Activated T-helper 17 cell treated with anti-CD3 and anti-CD28 coated beads, Interleukin-2, amount 50 U/mL, for 72 hours (primary cell): ENCODE measurements around the gene SNAP29. TPM values are rescaled to one million over a fixed set of nuclear protein-coding genes. Genes with fewer than 3 reads are reported as not detected.
A peak's percentile ranks its signal among the peaks of the same experiment; 100 is the strongest.
"Not testable (repeated sequence)": the region's sequence is repeated elsewhere in the genome, so short reads cannot be mapped to it uniquely, and the experiment has no call there.

Experiments
- ATAC-seq: fragments of 150-1000 bp; cut with Tn5 transposase; replicated peaks from 2 replicates; pipeline ENCODE4 v1.10.0; 2021; ENCODE audit warnings: mild to moderate bottlenecking, moderate library complexity
- H3K27ac Mint-ChIP-seq: one replicate; pipeline ENCODE4 v1.8.0; 2022; ENCODE audit warnings: mixed read lengths
- H3K27me3 Mint-ChIP-seq: one replicate; pipeline ENCODE4 v1.8.0; 2022; ENCODE audit warnings: mixed read lengths
- H3K36me3 Mint-ChIP-seq: one replicate; pipeline ENCODE4 v1.8.0; 2022; ENCODE audit warnings: low read depth, mild to moderate bottlenecking, mixed read lengths
- H3K4me1 Mint-ChIP-seq: one replicate; pipeline ENCODE4 v1.8.0; 2022; ENCODE audit warnings: mixed read lengths
- H3K4me3 Mint-ChIP-seq: one replicate; pipeline ENCODE4 v1.8.0; 2022; ENCODE audit warnings: mild to moderate bottlenecking, mixed read lengths
- H3K9me3 Mint-ChIP-seq: one replicate; pipeline ENCODE4 v1.8.0; 2022; ENCODE audit warnings: mixed read lengths
- total RNA-seq, 2 donors: library from RNA; stranded (reverse); gene quantifications; one replicate each; pipeline ENCODE4 v1.2.3, GENCODE V29; 2022

SNAP29 gene
- total RNA-seq, 2 donors from 2014 or later, result 22.4 to 29.5 TPM

DNA sequence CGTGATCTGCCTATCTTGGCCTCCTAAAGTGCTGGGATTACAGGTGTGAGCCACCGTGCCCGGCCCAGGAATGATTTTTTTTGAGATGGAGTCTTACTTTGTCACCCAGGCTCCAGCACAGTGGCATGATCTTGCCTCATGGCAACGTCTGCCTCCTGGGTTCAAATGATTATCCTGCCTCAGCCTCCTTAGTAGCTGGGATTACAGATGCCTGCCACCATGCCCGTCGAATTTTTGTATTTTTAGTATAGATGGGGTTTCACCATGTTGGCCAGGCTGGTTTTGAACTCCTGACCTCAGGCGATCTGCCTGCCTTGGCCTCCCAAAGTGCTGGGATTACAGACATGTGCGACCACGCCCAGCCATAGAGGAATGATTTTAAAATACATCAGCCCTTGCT, 76.2 kb downstream of the SNAP29 start:
- not testable (repeated sequence) for ATAC-seq, H3K27me3 Mint-ChIP-seq, H3K4me3 Mint-ChIP-seq, H3K9me3 Mint-ChIP-seq, H3K27ac Mint-ChIP-seq
- peaks cover 90% of the 10 kb centered on the region for H3K36me3 Mint-ChIP-seq
- peaks cover 43% of the 10 kb centered on the region for H3K4me1 Mint-ChIP-seq

DNA sequence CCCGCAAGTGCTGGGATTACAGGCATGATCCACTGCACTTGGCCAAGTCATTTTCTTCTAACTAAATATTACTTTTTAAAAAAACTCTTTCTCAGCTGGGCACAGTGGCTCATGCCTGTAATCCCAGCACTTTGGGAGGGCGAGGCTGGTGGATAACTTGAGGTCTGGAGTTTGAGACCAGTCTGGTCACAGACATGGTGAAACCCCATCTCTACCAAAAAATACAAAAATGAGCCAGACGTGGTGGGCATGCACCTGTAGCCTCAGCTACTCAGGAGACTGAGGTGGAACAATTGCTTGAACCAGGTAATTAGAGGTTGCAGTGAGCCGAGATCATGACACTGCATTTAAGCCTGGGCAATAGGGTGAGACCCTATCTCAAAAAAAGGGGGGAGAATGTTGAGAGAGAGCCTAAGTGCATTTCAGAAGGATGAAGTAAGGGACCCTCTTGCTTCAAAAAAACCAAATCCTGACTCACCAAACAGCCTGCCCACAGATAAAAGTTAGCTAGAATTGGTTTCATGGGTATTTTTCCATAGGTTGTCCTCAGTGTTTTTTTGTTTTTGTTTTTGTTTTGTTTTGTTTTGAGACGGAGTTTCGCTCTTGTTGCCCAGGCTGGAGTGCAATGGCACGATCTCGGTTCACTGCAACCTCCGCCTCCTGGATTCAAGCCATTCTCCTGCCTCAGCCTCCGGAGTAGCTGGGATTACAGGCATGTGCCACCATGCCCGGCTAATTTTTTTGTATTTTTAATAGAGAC, 77.2 kb downstream of the SNAP29 start:
- Mint-ChIP-seq H3K4me3 (peak overlapping the region; percentile 70), H3K36me3 (peaks cover 90% of the 10 kb centered on the region), H3K4me1 (peaks cover 51% of the 10 kb centered on the region)
- not testable (repeated sequence) for ATAC-seq, H3K27ac Mint-ChIP-seq, H3K27me3 Mint-ChIP-seq, H3K9me3 Mint-ChIP-seq

DNA sequence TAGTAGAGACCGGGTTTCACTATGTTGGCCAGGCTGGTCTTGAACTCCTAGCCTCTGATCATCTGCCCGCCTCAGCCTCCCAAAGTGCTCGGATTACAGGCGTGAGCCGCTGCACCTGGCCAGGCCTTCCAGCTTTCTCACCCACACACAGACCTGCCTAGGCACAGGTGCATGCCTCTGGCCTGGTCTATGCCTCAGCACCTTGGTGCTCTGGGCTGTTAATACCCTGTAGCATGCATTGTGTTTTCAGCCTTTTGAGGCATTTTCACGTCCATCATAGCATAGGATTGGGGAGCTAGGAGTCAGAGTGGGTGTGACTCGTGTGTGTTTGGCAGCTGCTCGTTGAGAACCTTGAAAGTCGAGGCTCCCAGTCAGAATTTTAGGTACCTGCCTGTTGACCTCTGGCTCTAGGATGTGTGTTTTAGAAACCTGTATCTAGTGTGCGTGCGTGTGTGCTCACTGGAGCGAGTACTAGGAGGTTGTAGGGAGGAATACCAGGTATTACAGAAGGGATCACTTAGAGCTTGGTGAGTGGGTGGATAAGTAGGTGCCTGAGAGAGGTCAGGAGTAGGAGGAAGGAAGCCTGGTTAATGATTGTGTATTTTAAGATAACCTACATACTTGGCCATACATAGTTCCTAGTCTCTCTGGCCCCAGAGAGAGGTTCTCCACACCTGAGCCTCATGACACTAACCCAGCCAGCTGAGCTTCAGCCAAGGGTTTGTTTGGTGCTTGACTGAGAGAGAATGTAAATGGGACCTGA, 78.4 kb downstream of the SNAP29 start:
- Mint-ChIP-seq H3K36me3 (peaks cover 96% of the 10 kb centered on the region), H3K27me3 (no peaks in the 10 kb centered on the region), H3K4me1 (peaks cover 57% of the 10 kb centered on the region), H3K27ac (peak overlapping the region; percentile 65), H3K9me3 (no peaks in the 10 kb centered on the region), H3K4me3 (peak overlapping the region; percentile 70)
- peak; percentile 19 for ATAC-seq

DNA sequence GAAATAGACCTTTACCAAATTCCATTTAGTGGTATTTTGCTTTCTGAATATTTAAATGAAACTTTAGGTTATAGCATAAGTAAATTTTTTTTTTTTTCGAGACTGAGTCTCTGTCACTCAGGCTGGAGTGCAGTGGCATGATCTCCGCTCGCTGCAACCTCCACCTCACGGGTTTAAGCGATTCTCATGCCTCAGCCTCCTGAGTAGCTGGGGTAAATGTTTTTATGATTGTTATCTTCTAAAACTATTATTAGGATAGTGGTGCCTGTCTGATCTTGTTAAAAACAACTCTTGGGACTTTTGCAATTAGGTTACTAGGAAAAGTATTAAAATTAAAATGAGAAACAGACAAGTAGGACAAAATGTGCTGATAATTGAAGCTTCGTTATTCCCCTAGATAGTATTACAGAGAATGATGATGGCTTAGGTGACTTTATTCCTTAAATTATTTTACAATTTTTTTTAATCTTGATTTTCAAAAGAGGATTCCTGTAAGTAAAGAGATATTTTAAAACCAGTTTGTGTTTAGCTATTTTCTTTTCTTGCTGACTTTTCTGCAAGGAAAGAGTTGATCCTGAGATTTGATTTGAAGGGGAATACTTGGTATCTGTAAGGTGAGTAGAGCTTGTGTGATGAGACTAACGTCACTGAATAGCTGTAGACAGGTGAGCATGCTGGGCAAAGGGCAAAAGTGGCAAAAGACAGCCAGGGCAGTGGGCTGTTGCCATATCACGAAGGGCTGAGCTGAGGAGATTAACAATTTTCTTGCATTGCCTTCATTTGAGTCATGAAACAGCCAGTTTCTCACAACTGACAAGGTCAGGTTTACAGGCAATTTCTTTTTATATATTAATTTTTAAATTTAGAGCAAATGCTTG, 79.2 kb downstream of the SNAP29 start:
- H3K4me1 Mint-ChIP-seq, result peaks cover 57% of the 10 kb centered on the region
- no peak for ATAC-seq
- H3K9me3 Mint-ChIP-seq, result no peaks in the 10 kb centered on the region
- peak overlapping the region; percentile 70 for H3K4me3 Mint-ChIP-seq
- peaks cover 96% of the 10 kb centered on the region for H3K36me3 Mint-ChIP-seq
- H3K27me3 Mint-ChIP-seq, result no peaks in the 10 kb centered on the region
- no peak overlapping the region for H3K27ac Mint-ChIP-seq

DNA sequence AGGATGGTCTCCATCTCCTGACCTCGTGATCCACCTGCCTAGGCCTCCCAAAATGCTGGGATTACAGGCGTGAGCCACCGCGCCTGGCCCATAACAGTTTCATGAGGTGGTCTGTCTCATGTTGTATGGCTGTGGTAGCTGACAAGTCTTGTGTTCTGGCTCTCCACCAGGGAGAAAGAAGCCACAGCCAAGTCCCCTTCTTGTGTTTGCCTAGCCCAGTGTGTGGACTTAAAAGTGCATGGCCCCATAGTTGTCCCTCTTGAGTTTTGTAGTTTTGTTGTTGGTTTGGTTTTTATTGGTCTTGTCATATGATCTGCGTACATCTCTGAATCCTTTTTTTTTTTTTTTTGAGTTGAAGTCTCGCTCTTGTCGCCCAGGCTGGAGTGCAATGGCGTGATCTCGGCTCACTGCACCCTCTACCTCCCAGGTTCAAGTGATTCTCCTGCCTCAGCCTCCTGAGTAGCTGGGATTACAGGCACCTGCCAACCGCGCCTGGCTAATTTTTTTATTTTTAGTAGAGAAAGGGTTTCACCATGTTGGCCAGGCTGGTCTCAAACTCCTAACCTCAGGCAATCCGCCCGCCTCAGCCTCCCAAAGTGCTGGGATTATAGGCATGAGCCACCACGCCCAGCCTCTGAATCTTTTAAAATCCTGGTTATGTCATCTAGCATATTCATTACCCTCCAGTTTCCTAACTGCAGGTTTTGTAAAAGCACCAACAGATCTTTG, 80.8 kb downstream of the SNAP29 start:
- H3K27ac Mint-ChIP-seq, H3K9me3 Mint-ChIP-seq, H3K27me3 Mint-ChIP-seq, ATAC-seq, H3K4me3 Mint-ChIP-seq: not testable (repeated sequence)
- peaks cover 96% of the 10 kb centered on the region for H3K36me3 Mint-ChIP-seq
- H3K4me1 Mint-ChIP-seq, result peaks cover 54% of the 10 kb centered on the region

DNA sequence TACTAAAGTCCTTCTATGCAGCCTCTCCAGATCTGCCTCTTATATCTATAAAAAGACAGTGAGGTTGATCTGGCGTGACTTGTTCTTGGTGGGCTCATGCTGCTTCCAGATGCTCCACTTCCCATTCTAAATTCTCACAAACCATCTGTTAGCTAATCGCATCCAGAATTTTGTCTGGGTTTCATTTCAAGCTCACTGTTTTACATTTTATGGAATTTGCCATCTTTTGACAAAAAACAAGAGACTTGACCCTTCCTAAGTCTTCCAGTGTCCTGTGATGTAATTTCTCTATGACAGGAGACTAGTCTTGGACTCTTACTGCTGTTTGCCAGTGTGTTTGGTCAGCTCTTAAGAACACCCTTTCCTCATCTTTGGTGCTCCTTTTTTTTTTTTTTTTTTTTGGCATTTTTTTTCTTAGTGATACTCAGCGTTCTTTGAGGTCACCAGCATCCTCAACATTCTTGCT, 81.4 kb downstream of the SNAP29 start:
- H3K4me1 Mint-ChIP-seq, result peaks cover 54% of the 10 kb centered on the region
- peaks cover 96% of the 10 kb centered on the region for H3K36me3 Mint-ChIP-seq
- H3K4me3 Mint-ChIP-seq, result no peak overlapping the region
- no peak for ATAC-seq
- no peaks in the 10 kb centered on the region for H3K9me3 Mint-ChIP-seq
- no peaks in the 10 kb centered on the region for H3K27me3 Mint-ChIP-seq
- H3K27ac Mint-ChIP-seq, result no peak overlapping the region

Other genes starting within 250 kb of the SNAP29 start
- under 1 TPM in 1 of 2 donors, not detected in 1; 0.11 TPM for gene SERPIND1, start 84.9 kb upstream of the SNAP29 start, total RNA-seq
- 10 to 100 TPM; 72.1 to 96.0 TPM for gene PI4KA, start 196 bp upstream of the SNAP29 start, total RNA-seq
- 100 to 1,000 TPM in 1 of 2 donors, 10 to 100 TPM in 1; 88.5 to 145 TPM for gene CRKL, start 58.4 kb downstream of the SNAP29 start, total RNA-seq
- not detected for gene AIFM3, start 108.2 kb downstream of the SNAP29 start, total RNA-seq
- gene LZTR1, start 123.3 kb downstream of the SNAP29 start, total RNA-seq, result 10 to 100 TPM; 40.0 to 68.7 TPM
- gene THAP7, start 143.1 kb downstream of the SNAP29 start, total RNA-seq, result 10 to 100 TPM; 19.6 to 27.1 TPM
- under 1 TPM in 1 of 2 donors, not detected in 1; 0.28 TPM for gene P2RX6, start 156.2 kb downstream of the SNAP29 start, total RNA-seq
- gene SLC7A4, start 173.6 kb downstream of the SNAP29 start, total RNA-seq, result not detected
- not detected for gene LRRC74B, start 186.9 kb downstream of the SNAP29 start, total RNA-seq